ENCODE data around the gene P2RY8. TPM values are rescaled to one million over a fixed set of nuclear protein-coding genes. Genes with fewer than 3 reads are reported as not detected.
"Not testable (repeated sequence)": the region's sequence is repeated elsewhere in the genome, so short reads cannot be mapped to it uniquely, and the experiment has no call there.

Gene P2RY8
- total RNA-seq, 1 donor from 2014 or later = 3.1 TPM

DNA sequence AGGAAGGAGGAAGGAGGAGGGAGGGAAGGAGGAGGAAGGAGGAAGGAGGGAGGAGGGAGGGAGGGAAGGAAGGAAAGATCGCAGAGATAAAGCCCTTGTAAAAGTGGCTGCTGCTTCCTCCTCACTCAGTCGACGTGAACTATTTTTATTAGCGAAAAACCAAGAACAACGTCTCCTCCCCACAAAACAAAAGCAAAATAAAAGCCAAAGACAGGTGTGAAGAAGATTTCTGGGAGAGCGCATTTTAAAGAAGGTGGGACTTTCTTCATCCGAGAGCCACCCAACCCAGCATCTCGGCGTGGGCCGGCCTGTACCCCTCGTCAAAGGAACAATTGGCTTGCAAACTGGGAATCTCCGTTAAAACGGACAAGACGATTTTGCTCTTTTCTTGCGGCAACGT lies 43.6 kb downstream of the P2RY8 start:
- intact Hi-C loops (cut with DNase I) = no loop called here
- TF ChIP-seq CTCF (IDR thresholded peaks at IDR 0.05) = no peak
- DNase-seq (peak; percentile 39), ATAC-seq (no peak)
- Histone ChIP-seq H3K36me3 (no peaks in the 10 kb centered on the region), H3K4me1 (no peaks in the 10 kb centered on the region), H3K27ac (no peak overlapping the region), H3K4me3 (no peak overlapping the region), H3K27me3 (no peaks in the 10 kb centered on the region), H3K9me3 (no peaks in the 10 kb centered on the region)

GRCh38 chrX:1492421-1493012 lies 44.5 kb downstream of the P2RY8 start:
- ATAC-seq (no peak), DNase-seq (peak; percentile 18)
- H3K4me1 ChIP-seq = no peaks in the 10 kb centered on the region
- intact Hi-C loops (cut with DNase I) = no loop called here
- no peaks in the 10 kb centered on the region for H3K9me3 ChIP-seq
- no peaks in the 10 kb centered on the region for H3K27me3 ChIP-seq
- TF ChIP-seq CTCF (IDR thresholded peaks at IDR 0.05) = no peak
- no peak overlapping the region for H3K4me3 ChIP-seq
- H3K36me3 ChIP-seq = no peaks in the 10 kb centered on the region
- H3K27ac ChIP-seq = no peak overlapping the region

- TF ChIP-seq CTCF (IDR thresholded peaks at IDR 0.05) = no peak
- DNase-seq (peak; percentile 47), ATAC-seq (peak; percentile 55)
- Histone ChIP-seq H3K27ac (no peak overlapping the region), H3K4me3 (no peak overlapping the region), H3K4me1 (no peaks in the 10 kb centered on the region), H3K9me3 (no peaks in the 10 kb centered on the region), H3K27me3 (no peaks in the 10 kb centered on the region), H3K36me3 (no peaks in the 10 kb centered on the region)
- intact Hi-C loops (cut with DNase I) = no loop called here
Observed at GRCh38 chrX:1491851-1492349, 45.1 kb downstream of the P2RY8 start.

GRCh38 chrX:1491248-1491647 lies 45.7 kb downstream of the P2RY8 start:
- H3K4me3 ChIP-seq; ATAC-seq; H3K9me3 ChIP-seq; H3K4me1 ChIP-seq; DNase-seq; H3K27me3 ChIP-seq; H3K36me3 ChIP-seq; intact Hi-C loops (cut with DNase I); H3K27ac ChIP-seq: not testable (repeated sequence)

- H3K4me1 ChIP-seq; intact Hi-C loops (cut with DNase I); H3K27ac ChIP-seq; DNase-seq; H3K4me3 ChIP-seq; ATAC-seq; H3K27me3 ChIP-seq; H3K36me3 ChIP-seq; H3K9me3 ChIP-seq: not testable (repeated sequence)
Observed at GRCh38 chrX:1490723-1491122, 46.3 kb downstream of the P2RY8 start.

- ATAC-seq; intact Hi-C loops (cut with DNase I); DNase-seq: not testable (repeated sequence)
Observed at GRCh38 chrX:1489354-1489753, 47.6 kb downstream of the P2RY8 start.

DNA sequence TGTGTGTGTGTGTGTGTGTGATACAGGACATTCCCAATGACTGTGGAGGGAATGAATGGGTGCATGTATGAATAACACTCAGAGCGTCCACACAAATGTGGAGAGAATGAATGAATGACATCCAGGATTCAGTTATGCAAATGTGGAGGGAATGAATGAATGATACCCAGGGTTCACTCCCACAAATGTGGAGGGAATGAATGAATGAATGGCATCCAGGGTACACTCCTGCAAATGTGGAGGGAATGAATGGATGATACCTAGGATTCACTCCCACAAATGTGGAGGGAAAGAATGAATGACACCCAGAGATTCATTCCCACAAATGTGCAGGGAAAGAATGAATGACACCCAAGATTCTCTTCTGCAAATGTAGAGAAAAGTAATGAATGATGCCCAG lies 48.2 kb downstream of the P2RY8 start:
- ATAC-seq (no peak), DNase-seq (no peak)
- H3K4me1 ChIP-seq = no peaks in the 10 kb centered on the region
- intact Hi-C loops (cut with DNase I) = no loop called here
- H3K4me3 ChIP-seq = no peak overlapping the region
- no peaks in the 10 kb centered on the region for H3K36me3 ChIP-seq
- no peak overlapping the region for H3K27ac ChIP-seq
- no peaks in the 10 kb centered on the region for H3K27me3 ChIP-seq
- H3K9me3 ChIP-seq = no peaks in the 10 kb centered on the region
- TF ChIP-seq CTCF (IDR thresholded peaks at IDR 0.05) = no peak

More at GRCh38 chrX:1489354-1489753, 47.6 kb downstream of the P2RY8 start:
- not testable (repeated sequence) for H3K27me3 ChIP-seq, H3K36me3 ChIP-seq, H3K4me1 ChIP-seq, H3K4me3 ChIP-seq, H3K27ac ChIP-seq, H3K9me3 ChIP-seq

Measured in upper lobe of right lung (tissue), 1 donor.